BE2C (cell line): Measurements from ENCODE around the gene TSPAN9.
A peak's percentile ranks its signal among the peaks of the same experiment; 100 is the strongest.

Experiments
- DNase-seq: peaks from one replicate; pipeline ENCODE4 v3.0.0-alpha.2; 2020
- H3K27me3 ChIP-seq: fragments of 250-450 bp; sonication (Bioruptor Pico); 2 replicates; pipeline ENCODE4 v1.5.1; 2020; ENCODE audit warnings: mild to moderate bottlenecking
- H3K36me3 ChIP-seq: fragments of 250-450 bp; sonication (Bioruptor Pico); 2 replicates; pipeline ENCODE4 v1.5.1; 2020; ENCODE audit warnings: mild to moderate bottlenecking
- H3K4me1 ChIP-seq: fragments of 250-450 bp; sonication (Bioruptor Pico); 2 replicates; pipeline ENCODE4 v1.5.1; 2020
- H3K4me3 ChIP-seq: 2 replicates; pipeline ENCODE4 v1.5.1; 2011; ENCODE audit warnings: low read depth, low read length
- H3K9me3 ChIP-seq: fragments of 250-450 bp; sonication (Bioruptor Pico); 2 replicates; pipeline ENCODE4 v1.5.1; 2020
- TF ChIP-seq, protein P1 (sequence below): IDR thresholded peaks from 2 replicates; pipeline ENCODE4 v1.5.1; 2012; ENCODE audit warnings: mild to moderate bottlenecking, low read depth, low read length

The TSPAN9 gene

DNA sequence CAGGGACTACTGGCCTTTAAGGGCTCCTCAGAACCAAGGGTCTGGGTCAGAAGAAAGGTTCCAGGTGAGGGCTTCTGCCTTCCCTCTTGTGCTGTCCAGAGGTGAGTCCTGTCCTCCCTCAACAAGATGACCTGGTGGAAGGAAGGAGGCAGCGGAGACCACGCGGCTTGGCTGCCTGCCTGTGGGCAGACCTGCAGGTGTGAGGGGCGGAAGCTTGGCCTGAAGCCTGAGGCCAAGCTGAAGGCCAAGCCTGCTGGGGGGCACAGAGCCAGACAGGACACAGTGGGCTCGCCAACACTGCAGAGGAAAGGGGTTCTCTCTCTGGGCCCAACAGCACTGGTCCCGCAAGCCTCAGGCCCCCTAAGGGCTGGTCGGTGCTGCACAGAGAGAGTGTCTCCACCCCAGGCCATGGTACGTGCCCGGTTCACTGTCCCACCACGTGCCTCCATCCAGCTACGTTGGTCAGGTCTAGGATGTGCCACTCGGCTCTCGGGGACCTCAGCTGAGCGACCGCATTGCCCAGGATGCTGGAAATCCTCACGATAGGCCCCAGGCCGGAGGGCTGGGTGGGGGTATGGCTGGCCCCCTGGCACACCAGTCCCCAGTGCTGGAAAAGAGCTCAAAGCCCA is 243.8 kb downstream of the TSPAN9 start:
- Histone ChIP-seq H3K27me3 (no peaks in the 10 kb centered on the region), H3K4me1 (no peaks in the 10 kb centered on the region)
- TF ChIP-seq, protein P1, sequence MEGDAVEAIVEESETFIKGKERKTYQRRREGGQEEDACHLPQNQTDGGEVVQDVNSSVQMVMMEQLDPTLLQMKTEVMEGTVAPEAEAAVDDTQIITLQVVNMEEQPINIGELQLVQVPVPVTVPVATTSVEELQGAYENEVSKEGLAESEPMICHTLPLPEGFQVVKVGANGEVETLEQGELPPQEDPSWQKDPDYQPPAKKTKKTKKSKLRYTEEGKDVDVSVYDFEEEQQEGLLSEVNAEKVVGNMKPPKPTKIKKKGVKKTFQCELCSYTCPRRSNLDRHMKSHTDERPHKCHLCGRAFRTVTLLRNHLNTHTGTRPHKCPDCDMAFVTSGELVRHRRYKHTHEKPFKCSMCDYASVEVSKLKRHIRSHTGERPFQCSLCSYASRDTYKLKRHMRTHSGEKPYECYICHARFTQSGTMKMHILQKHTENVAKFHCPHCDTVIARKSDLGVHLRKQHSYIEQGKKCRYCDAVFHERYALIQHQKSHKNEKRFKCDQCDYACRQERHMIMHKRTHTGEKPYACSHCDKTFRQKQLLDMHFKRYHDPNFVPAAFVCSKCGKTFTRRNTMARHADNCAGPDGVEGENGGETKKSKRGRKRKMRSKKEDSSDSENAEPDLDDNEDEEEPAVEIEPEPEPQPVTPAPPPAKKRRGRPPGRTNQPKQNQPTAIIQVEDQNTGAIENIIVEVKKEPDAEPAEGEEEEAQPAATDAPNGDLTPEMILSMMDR = no peak

DNA sequence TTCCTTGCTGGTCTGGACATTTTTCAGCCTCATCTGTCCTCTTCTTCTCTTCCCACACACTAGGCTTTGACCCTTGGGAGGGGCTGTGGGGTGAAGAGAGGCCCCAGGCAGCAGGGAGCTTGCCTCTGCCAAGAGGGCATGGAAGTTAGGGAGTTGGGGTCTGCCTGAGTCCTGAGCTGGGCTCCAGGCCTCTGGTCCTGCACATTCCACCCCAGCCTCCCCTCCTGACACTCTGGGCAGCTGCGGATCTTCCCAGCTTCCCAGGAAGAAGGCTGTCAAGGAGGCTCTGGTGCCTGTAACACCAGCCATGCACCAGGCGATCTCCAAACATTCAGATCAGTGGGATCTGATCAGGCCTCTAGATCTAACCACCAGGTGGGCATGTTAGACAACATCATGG is 244.7 kb downstream of the TSPAN9 start:
- Histone ChIP-seq H3K27me3 (0 out of 2 replicates have a peak, but pooled peaks cover 2% of the 10 kb centered on the region), H3K4me3 (no peak overlapping the region), H3K9me3 (no peaks in the 10 kb centered on the region), H3K36me3 (no peaks in the 10 kb centered on the region), H3K4me1 (no peaks in the 10 kb centered on the region)
- DNase-seq = no peak
- TF ChIP-seq, protein P1 = no peak

More for the DNA sequence above, 243.8 kb downstream of the TSPAN9 start:
- no peaks in the 10 kb centered on the region for H3K9me3 ChIP-seq
- H3K36me3 ChIP-seq = no peaks in the 10 kb centered on the region
- no peak for DNase-seq
- H3K4me3 ChIP-seq = no peak overlapping the region

DNA sequence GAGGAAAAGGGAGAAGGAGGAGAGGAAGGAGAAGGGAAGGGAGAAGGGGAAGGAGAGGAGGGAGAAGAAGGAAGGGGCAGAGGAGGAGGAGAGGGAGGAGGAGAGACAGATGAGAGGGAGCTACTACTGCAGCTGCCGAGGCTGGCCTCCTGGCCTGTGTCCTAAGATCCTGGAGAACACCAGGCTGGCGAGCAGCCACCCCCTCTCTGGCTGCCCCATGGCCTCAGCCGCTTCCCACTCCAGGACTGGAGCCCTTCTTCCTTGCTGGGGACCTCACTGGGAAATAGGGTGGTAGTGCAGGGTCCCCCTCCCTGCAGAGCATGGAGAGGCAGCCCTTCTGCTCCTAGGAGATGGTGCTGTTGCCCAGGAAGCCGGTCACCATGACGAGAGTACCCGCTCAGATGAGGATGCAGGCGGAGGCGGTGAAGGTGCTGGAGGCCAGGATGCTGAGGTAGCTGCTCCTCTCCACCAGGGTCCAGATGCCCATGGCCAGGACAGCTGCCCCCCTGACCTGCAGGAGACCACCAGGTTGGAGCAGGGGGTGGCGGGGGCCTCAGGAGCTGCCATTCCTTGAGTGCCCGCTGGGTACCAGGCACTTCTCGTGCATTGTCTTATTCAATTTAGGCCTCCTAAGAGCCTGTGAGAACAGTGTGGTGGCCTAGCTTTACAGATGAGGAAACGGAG is 246.0 kb downstream of the TSPAN9 start:
- H3K4me3 ChIP-seq = no peak overlapping the region
- no peaks in the 10 kb centered on the region for H3K9me3 ChIP-seq
- 0 out of 2 replicates have a peak, but pooled peaks cover 5% of the 10 kb centered on the region for H3K27me3 ChIP-seq
- TF ChIP-seq, protein P1 = no peak
- no peak for DNase-seq
- H3K4me1 ChIP-seq = no peaks in the 10 kb centered on the region
- H3K36me3 ChIP-seq = no peaks in the 10 kb centered on the region

DNA sequence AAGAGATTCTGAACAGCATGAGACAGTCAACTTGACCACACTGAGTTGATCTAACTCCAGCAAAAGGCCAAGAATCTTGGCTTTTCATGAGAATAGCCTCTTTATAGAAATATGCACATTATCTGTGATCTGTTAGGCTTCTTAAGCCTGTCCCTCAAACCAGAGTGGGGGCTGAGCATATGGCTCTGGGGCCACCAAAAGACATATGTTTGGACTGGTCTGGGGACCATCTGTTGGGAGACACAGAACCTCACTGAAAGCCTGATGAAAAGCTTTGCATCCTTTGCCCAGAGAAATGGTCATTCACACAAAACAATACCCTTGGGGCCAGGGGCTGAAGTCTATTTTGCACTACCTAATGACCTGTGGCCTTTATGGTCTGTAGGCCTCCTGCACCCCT is 248.6 kb downstream of the TSPAN9 start:
- Histone ChIP-seq H3K27me3 (peaks cover 7% of the 10 kb centered on the region; the same call in 1 of the 2 replicates), H3K36me3 (no peaks in the 10 kb centered on the region), H3K4me1 (no peaks in the 10 kb centered on the region), H3K4me3 (no peak overlapping the region), H3K9me3 (no peaks in the 10 kb centered on the region)
- DNase-seq = no peak
- TF ChIP-seq, protein P1 = no peak

DNA sequence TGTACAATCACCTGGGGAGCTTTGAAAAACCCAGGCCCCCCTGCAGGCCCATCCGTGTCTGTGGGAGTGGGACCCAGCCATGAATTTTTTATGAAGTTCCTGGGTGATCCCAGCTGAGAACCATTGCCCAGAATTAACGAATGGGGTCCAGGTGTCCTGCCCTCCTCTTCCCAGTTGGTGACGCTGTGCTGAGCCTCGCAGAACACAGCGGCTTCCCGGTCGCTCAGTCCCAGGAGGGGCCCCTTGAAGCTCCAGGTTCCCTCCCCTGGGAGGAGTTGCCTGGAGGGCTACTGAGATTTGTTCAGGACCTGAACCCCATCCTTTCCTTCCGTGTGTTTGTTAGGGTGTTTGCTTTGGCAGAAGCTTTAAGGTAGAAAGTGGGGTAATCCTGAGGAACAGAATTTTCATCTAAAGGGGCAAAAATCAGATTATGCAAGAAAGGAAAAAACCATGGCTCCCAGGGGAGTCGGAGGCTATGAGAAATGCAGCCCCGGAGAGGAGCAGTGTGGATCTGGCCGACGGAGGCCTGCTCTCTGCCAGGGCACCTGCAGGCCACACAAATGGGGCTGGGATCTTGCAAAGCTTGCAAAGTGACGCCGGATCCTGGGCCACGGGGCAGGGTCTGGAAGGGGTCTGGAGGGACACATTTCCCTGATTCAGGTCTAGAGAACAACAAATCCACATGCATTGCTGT is 249.1 kb downstream of the TSPAN9 start:
- Histone ChIP-seq H3K9me3 (no peaks in the 10 kb centered on the region), H3K27me3 (peaks cover 7% of the 10 kb centered on the region; the same call in 1 of the 2 replicates), H3K4me1 (no peaks in the 10 kb centered on the region), H3K4me3 (no peak overlapping the region), H3K36me3 (no peaks in the 10 kb centered on the region)
- TF ChIP-seq, protein P1 = peak; percentile 27; the same call in 1 of the 2 replicates
- no peak for DNase-seq
